Measurements from ENCODE around the gene PIK3R4. TPM values are rescaled to one million over a fixed set of nuclear protein-coding genes. Genes with fewer than 3 reads are reported as not detected.

Gene PIK3R4
- total RNA-seq, 1 donor from 2014 or later, result 21.9 TPM

GRCh38 chr3:130686833-130687232 lies 59.8 kb downstream of the PIK3R4 start:
- no peaks in the 10 kb centered on the region for H3K4me1 Mint-ChIP-seq (ENCODE audit: unreplicated experiment)
- no peaks in the 10 kb centered on the region for H3K27me3 Mint-ChIP-seq (ENCODE audit: unreplicated experiment)
- no peak for DNase-seq (ENCODE audit: extremely low spot score, unreplicated experiment)
- no peak for TF ChIP-seq CTCF (IDR thresholded peaks at IDR 0.05)
- H3K27ac Mint-ChIP-seq (ENCODE audit: unreplicated experiment), result no peak overlapping the region
- peaks cover 45% of the 10 kb centered on the region for H3K36me3 Mint-ChIP-seq (ENCODE audit: unreplicated experiment)
- H3K9me3 Mint-ChIP-seq (ENCODE audit: unreplicated experiment), result no peaks in the 10 kb centered on the region
- no peak overlapping the region for H3K4me3 Mint-ChIP-seq (ENCODE audit: unreplicated experiment)

GRCh38 chr3:130682131-130682530 lies 64.5 kb downstream of the PIK3R4 start:
- TF ChIP-seq CTCF (IDR thresholded peaks at IDR 0.05), result no peak
- H3K4me3 Mint-ChIP-seq (ENCODE audit: unreplicated experiment), result no peak overlapping the region
- H3K9me3 Mint-ChIP-seq (ENCODE audit: unreplicated experiment), result no peaks in the 10 kb centered on the region
- H3K36me3 Mint-ChIP-seq (ENCODE audit: unreplicated experiment), result peaks cover 39% of the 10 kb centered on the region
- DNase-seq (ENCODE audit: extremely low spot score, unreplicated experiment), result no peak
- H3K27ac Mint-ChIP-seq (ENCODE audit: unreplicated experiment), result no peak overlapping the region
- H3K4me1 Mint-ChIP-seq (ENCODE audit: unreplicated experiment), result no peaks in the 10 kb centered on the region
- no peaks in the 10 kb centered on the region for H3K27me3 Mint-ChIP-seq (ENCODE audit: unreplicated experiment)

- Mint-ChIP-seq H3K36me3 (ENCODE audit: unreplicated experiment) (peaks cover 47% of the 10 kb centered on the region), H3K9me3 (ENCODE audit: unreplicated experiment) (no peaks in the 10 kb centered on the region), H3K27ac (ENCODE audit: unreplicated experiment) (no peak overlapping the region), H3K4me1 (ENCODE audit: unreplicated experiment) (no peaks in the 10 kb centered on the region), H3K27me3 (ENCODE audit: unreplicated experiment) (no peaks in the 10 kb centered on the region), H3K4me3 (ENCODE audit: unreplicated experiment) (no peak overlapping the region)
- no peak for DNase-seq (ENCODE audit: extremely low spot score, unreplicated experiment)
- TF ChIP-seq CTCF (IDR thresholded peaks at IDR 0.05), result no peak
These were observed 67.4 kb downstream of the PIK3R4 start for GRCh38 chr3:130679218-130679617.

- DNase-seq (ENCODE audit: extremely low spot score, unreplicated experiment), result no peak
- no peak for TF ChIP-seq CTCF (IDR thresholded peaks at IDR 0.05)
- Mint-ChIP-seq H3K36me3 (ENCODE audit: unreplicated experiment) (peaks cover 34% of the 10 kb centered on the region), H3K4me3 (ENCODE audit: unreplicated experiment) (no peak overlapping the region), H3K9me3 (ENCODE audit: unreplicated experiment) (no peaks in the 10 kb centered on the region), H3K4me1 (ENCODE audit: unreplicated experiment) (no peaks in the 10 kb centered on the region), H3K27me3 (ENCODE audit: unreplicated experiment) (no peaks in the 10 kb centered on the region), H3K27ac (ENCODE audit: unreplicated experiment) (no peak overlapping the region)
These were observed 69.3 kb downstream of the PIK3R4 start for GRCh38 chr3:130677343-130677742.

- DNase-seq (ENCODE audit: extremely low spot score, unreplicated experiment), result no peak
- Mint-ChIP-seq H3K27me3 (ENCODE audit: unreplicated experiment) (no peaks in the 10 kb centered on the region), H3K4me1 (ENCODE audit: unreplicated experiment) (no peaks in the 10 kb centered on the region), H3K9me3 (ENCODE audit: unreplicated experiment) (no peaks in the 10 kb centered on the region), H3K4me3 (ENCODE audit: unreplicated experiment) (no peak overlapping the region), H3K27ac (ENCODE audit: unreplicated experiment) (no peak overlapping the region), H3K36me3 (ENCODE audit: unreplicated experiment) (peaks cover 30% of the 10 kb centered on the region)
- TF ChIP-seq CTCF (IDR thresholded peaks at IDR 0.05), result no peak
These were observed 74.9 kb downstream of the PIK3R4 start for GRCh38 chr3:130671545-130672312.

Data from osteocyte (in vitro differentiated cells).